Kidney epithelial cell (primary cell): ENCODE data around the gene COL9A3. TPM values are rescaled to one million over a fixed set of nuclear protein-coding genes. Genes with fewer than 3 reads are reported as not detected.

Experiments used
- DNase-seq: peaks from one replicate; pipeline ENCODE4 v3.0.0-alpha.2; 2010; ENCODE audit warnings: low read depth
- H3K27me3 ChIP-seq: 2 replicates; pipeline ENCODE4 v1.6.0; 2011; ENCODE audit warnings: low read length; ENCODE audit not compliant: control insufficient read depth, insufficient read depth
- H3K36me3 ChIP-seq: 2 replicates; pipeline ENCODE4 v1.5.1; 2011; ENCODE audit warnings: low read length; ENCODE audit not compliant: control insufficient read depth, insufficient read depth
- H3K4me3 ChIP-seq: 2 replicates; pipeline ENCODE4 v1.5.1; 2011; ENCODE audit warnings: low read depth, mild to moderate bottlenecking, control low read depth, low read length
- total RNA-seq: library from RNA; depleted of rRNA; stranded (reverse); fragments of >200 nt; gene quantifications from 2 replicates; pipeline ENCODE4 v1.2.3, GENCODE V29; 2015
- TF ChIP-seq, protein P1 (sequence below): IDR thresholded peaks from 2 replicates; pipeline ENCODE4 v1.5.1; 2011; ENCODE audit warnings: mild to moderate bottlenecking, moderate library complexity, low read length, control low read depth, inconsistent platforms; ENCODE audit not compliant: insufficient read depth, poor library complexity, severe bottlenecking

The COL9A3 gene
- total RNA-seq, 1 donor from 2014 or later, result 10.4 TPM

DNA sequence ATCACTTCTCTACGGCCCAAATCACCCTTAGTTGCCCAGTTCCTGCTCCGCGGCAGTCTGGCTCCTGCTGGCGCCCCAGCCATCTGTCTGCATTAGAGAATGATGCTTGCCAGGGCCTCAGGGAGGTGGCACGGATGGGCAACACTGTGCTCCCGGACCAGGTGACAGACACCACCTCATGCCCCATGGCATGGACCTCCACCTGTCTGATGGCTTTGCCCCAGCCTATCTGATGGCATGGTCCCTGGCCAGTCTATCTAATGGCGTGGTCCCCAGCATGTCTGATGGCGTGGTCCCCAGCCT is 39.4 kb upstream of the COL9A3 start:
- H3K36me3 ChIP-seq, result no peaks in the 10 kb centered on the region
- no peak for DNase-seq
- TF ChIP-seq, protein P1, sequence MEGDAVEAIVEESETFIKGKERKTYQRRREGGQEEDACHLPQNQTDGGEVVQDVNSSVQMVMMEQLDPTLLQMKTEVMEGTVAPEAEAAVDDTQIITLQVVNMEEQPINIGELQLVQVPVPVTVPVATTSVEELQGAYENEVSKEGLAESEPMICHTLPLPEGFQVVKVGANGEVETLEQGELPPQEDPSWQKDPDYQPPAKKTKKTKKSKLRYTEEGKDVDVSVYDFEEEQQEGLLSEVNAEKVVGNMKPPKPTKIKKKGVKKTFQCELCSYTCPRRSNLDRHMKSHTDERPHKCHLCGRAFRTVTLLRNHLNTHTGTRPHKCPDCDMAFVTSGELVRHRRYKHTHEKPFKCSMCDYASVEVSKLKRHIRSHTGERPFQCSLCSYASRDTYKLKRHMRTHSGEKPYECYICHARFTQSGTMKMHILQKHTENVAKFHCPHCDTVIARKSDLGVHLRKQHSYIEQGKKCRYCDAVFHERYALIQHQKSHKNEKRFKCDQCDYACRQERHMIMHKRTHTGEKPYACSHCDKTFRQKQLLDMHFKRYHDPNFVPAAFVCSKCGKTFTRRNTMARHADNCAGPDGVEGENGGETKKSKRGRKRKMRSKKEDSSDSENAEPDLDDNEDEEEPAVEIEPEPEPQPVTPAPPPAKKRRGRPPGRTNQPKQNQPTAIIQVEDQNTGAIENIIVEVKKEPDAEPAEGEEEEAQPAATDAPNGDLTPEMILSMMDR, result no peak
- no peak overlapping the region for H3K4me3 ChIP-seq
- H3K27me3 ChIP-seq, result peaks cover 35% of the 10 kb centered on the region

DNA sequence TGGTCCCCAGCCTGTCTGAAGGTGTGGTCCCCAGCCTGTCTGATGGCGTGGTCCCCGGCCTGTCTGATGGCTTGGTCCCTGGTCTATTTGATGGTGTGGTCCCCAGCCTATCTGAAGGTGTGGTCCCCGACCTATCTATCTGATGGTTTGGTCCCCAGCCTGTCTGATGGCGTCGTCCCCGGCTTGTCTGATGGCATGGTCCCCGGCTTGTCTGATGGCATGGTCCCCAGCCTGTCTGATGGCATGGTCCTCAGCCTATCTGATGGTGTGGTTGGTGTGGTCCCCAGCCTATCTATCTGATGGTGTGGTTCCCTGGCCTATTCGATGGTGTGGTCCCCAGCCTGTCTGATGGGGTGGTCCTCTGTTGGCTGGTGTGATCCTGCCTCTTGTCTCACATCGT is 38.8 kb upstream of the COL9A3 start:
- no peak for DNase-seq
- H3K4me3 ChIP-seq, result no peak overlapping the region
- no peaks in the 10 kb centered on the region for H3K36me3 ChIP-seq
- TF ChIP-seq, protein P1, result no peak
- peaks cover 31% of the 10 kb centered on the region for H3K27me3 ChIP-seq

DNA sequence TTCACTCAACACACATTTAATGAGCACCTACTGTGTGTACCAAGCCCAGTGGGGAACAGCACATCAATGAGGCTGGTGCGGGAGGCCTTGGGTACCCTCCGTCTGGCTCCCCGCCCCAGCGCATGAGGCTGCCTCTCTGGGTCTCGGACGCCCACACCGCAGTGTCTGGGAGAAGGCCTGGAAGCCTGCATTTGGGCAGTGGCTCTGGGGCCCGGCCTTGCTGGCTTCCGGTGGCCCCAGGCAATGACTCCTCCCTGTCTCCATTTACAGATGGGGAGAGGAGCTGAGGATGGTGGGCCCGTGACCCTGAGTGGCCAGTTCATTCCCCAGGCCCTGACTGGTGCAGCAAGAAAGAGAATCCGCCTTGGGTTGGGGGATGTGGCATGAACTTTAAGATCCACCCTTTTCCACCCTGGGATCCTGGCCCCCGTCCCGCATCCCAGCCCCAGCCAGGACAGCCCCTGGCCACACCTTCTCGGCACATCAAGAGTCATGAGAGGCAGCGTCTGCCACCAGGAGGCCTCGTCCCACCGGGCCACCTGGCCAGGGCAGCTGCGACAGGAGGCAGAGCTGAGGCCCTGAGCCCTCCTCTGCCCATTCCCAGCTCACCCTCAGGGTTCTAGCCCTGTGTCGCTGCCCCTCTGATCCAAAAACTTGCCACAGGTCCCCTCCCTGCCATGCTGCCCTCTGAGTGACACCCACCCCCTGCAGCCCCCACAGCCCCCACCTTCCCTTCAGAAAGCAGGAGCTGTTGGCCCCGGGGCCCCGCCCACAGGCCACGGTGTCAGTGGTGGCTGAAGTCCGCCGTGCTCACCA is 38.0 kb upstream of the COL9A3 start:
- H3K4me3 ChIP-seq, result no peak overlapping the region
- TF ChIP-seq, protein P1, result no peak
- H3K27me3 ChIP-seq, result peaks cover 26% of the 10 kb centered on the region
- DNase-seq, result no peak
- H3K36me3 ChIP-seq, result no peaks in the 10 kb centered on the region

DNA sequence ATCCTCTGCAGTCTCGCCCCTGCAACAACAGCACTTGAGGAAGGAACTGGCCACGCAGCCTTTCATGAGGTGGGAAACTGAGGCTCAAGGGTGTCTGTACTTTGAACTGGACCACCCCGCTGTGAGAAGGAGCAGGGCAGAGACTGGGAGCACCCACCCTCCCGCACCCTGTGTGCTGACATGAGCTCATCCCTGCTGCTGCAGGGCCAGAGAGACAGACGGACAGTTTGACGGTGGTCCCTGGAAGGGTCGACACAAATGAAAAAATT is 37.5 kb upstream of the COL9A3 start:
- TF ChIP-seq, protein P1, result no peak
- H3K36me3 ChIP-seq, result no peaks in the 10 kb centered on the region
- peaks cover 21% of the 10 kb centered on the region for H3K27me3 ChIP-seq
- DNase-seq, result no peak
- no peak overlapping the region for H3K4me3 ChIP-seq

DNA sequence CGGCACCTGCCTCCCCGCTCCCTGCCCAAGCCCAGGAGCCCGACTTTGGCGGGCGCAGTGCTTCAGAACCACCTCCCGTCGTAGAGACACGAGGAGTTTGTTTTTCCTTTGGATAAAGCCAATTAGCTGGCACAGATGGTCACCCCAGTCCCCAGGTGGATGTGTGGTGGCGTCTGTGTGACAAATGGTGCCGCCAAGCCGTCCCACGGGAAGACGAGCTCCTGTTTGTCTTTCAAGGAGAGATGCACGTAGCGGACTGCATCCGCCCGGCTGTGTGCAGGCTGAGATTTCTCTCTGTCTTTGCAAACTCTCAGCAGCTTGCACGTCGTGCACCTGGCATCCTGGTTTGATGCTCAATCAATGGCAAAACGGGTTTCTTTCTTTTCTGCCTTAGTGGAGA is 36.6 kb upstream of the COL9A3 start:
- Histone ChIP-seq H3K4me3 (no peak overlapping the region), H3K36me3 (no peaks in the 10 kb centered on the region), H3K27me3 (peaks cover 17% of the 10 kb centered on the region)
- DNase-seq, result no peak
- TF ChIP-seq, protein P1, result no peak

DNA sequence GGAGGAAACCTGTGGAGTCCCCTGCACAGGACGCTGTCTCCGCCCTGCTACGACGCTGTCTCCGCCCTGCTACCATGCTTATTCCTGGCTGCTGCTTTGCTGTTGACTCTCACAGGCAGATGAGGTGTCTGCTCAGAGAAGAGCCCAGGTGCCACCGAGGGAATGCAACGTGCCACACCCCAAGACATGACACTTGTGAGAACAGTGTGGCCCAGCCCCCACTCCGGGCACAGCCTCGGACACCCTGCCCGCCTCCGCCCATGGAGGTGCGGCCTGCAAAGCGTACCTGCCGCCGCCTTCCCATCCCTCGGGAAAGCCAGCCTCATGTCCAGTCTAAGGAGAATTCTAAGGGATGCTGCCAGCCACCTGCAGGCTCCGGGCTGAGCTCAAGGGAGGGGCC is 36.2 kb upstream of the COL9A3 start:
- TF ChIP-seq, protein P1, result no peak
- Histone ChIP-seq H3K27me3 (peaks cover 14% of the 10 kb centered on the region), H3K4me3 (no peak overlapping the region), H3K36me3 (no peaks in the 10 kb centered on the region)
- no peak for DNase-seq
